NCI-H1417 treated with DMSO at 0.1 percent for 48 hours (cell line): ENCODE measurements around the gene NEAT1.

Source experiments
- DNase-seq: peaks from one replicate; lab custom pipeline; 2025; lab: John Stamatoyannopoulos, UW

NEAT1 gene

GRCh38 chr11:65422633-65423515 lies at the start of gene NEAT1:
TSS of gene NEAT1 (plus strand) at chr11:65422798.
- peak; percentile 57 for DNase-seq

DNA sequence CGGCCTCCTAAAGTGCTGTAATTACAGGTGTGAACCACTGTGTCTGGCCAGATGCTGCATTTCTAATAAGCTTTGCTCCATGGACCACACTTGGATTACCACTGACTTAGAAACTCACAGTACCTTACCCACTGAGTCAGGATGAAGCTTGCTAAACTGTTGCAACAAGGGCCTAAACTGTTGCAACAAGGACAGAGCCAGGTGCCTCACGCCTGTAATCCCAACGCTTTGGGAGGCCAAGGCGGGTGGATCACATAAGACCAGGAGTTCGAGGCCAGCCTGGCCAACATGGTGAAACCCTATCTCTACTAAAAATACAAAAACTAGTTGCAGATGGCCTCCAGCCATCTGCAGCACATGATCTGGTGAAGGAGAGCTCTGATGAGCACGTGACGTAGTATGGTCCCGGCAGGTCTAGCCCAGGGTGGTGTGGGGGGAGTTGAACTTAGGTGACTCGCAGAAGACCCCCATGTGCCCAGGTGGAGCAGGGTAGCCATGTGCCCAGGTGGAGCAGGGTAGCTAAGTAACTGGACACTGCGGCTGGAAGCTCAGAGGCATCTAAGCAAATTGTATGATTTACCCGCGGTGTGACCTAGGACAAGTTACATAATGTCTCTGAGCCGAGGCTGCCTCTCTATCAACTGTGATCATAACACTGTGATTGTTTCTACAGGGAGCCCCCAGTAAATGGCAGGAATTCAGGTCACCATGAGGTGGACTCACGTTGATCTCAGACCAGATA lies 48.6 kb upstream of the NEAT1 start:
- DNase-seq, result no peak

GRCh38 chr11:65375012-65375411 lies 47.6 kb upstream of the NEAT1 start:
- DNase-seq, result no peak

DNA sequence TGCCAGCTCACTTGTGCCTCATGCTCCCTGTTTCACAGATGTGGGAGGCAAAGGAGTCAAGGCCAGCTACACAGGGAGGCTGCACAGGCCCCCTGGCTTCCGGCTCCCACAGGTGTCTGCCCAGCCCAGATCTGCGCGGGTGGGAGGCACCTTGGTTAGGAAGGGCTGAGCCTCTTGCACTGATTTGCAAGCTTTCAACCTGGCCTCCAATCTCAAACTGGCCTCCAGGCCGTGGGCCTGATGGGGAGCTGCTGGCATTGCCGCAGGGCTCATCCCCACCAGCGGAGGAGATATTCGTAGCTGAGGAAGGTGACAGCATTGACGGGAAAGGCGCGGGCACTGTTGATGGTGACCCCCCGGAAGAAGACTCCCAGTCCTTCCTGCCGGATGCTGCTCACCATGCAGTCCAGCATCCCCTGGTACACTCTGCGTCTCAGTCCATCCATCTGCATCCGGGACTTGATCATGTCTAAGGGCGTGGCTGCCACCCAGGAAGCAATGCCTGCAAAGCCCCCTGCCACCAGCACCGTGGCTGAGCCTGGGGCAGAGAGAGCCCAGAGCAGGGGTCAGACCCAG lies 46.4 kb upstream of the NEAT1 start:
- DNase-seq, result no peak

GRCh38 chr11:65377036-65377435 lies 45.6 kb upstream of the NEAT1 start:
- no peak for DNase-seq

- DNase-seq, result no peak
These were observed 44.8 kb upstream of the NEAT1 start for GRCh38 chr11:65377777-65378176.

- DNase-seq, result no peak
These were observed 44.2 kb upstream of the NEAT1 start for GRCh38 chr11:65378208-65378927.

DNA sequence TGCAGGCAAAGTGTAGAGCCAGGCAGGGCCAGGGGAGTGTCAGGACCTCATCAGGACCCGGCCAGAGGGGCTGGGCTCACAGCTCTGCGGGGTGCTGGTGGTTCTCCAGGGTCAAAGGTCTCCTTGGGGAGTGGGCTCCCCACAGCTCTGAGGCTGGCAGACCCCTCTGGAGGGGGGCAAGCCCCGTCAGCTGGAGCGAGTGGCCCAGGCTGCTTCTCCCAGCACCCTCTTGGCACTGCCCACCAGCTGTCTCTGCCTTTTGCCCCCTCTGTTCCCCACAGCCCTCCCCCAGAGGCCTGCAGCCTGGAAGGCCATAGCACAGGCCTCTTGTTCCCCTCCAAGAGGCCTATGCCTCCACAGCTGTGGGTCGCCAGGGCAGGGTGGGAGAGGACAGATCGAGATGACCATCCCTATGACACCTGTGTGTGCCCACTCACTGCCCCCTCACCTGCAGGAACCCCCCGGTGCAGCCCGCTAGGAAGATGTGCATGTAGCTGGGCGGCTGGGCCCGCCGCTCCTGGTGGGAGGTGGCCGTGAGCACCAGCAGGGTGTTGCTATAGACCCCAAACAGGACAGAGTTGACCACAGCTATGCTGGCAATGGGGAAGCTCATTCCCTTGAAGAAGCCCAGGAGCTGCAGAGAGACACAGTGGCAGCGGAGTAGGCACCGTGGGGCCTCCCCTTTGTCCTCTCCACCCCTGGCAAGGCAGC lies 43.5 kb upstream of the NEAT1 start:
- DNase-seq, result no peak

GRCh38 chr11:65379698-65380459 lies 42.7 kb upstream of the NEAT1 start:
- no peak for DNase-seq

DNA sequence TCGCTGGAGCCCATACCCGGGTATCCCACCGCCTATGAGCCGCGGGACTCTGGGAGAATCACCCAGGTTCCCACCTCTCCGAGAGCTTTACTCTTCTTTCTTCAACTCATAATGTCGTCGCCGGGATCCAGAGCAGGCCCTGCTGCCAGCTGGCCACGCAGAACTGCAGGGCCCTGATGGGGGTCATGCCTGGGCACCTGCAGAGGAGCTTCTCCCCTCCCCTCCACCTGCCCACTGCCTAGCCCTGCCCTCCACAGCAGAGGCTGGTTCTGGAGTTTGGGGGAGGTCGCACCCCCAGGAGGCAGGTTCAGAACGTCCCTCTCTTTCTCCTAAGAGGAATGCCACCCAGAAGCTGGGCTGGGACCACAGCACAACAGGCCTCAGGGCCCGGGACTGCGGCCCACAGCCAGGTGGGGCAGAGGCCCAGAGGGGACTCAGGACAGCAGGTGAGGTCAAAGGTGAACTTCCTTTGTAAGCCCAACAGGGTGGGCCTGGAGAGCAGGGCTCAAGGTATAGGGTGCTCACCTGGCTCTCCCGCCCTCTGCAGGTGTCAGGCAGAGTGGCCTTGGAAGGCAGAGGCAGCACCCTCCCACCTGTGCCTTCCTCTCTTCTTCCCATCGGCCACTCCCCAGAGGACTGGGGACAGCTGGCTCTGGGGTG lies 42.0 kb upstream of the NEAT1 start:
- DNase-seq, result no peak

- no peak for DNase-seq
These were observed 40.9 kb upstream of the NEAT1 start for GRCh38 chr11:65381716-65382032.

DNA sequence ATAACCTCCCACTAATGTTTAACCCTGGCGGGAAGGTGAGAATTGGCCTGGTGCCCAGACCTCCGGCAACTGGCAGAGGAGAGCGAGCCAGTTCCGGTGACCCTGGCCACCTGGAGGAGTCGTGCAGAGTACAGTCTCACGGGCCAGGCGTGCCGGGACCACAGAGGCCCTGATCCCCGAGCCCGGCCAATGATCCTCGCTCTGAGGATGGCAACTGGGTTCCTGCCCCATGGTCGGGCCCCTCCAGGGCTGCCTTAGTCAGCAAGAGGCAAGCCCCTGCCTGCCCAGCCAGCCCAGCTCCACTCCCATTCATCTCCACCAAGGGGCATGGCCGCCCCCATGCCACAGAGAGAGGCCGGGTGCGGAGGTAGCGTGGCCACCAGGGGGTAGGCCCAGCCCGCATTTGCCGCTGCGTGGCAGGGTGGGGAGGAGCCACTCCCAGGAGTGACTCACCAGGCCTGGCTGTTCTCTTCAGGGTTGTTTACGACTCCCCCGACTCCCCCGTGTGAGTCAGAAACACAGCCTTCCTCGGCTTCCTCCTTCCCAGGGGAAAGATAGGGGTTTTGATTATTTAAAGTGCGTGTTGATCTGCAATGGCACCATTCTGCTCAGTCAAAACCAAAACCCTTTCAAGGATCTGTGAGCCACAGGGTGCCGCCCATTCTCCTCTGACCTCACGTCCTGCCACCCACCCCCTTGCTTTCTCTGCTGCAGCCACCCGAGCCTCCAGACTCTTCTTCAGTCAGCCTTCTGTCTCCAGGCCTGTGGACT lies 40.4 kb upstream of the NEAT1 start, which contains the start of gene SLC25A45:
Gene SLC25A45 (minus strand): TSS at position 614 of the 771 bp plus-strand sequence. CDS start 695 bp downstream, outside the sequence.
- DNase-seq, result peak; percentile 85

GRCh38 chr11:65382804-65383368 lies 39.7 kb upstream of the NEAT1 start:
- no peak for DNase-seq

GRCh38 chr11:65383778-65384177 lies 38.8 kb upstream of the NEAT1 start:
- DNase-seq, result no peak

DNA sequence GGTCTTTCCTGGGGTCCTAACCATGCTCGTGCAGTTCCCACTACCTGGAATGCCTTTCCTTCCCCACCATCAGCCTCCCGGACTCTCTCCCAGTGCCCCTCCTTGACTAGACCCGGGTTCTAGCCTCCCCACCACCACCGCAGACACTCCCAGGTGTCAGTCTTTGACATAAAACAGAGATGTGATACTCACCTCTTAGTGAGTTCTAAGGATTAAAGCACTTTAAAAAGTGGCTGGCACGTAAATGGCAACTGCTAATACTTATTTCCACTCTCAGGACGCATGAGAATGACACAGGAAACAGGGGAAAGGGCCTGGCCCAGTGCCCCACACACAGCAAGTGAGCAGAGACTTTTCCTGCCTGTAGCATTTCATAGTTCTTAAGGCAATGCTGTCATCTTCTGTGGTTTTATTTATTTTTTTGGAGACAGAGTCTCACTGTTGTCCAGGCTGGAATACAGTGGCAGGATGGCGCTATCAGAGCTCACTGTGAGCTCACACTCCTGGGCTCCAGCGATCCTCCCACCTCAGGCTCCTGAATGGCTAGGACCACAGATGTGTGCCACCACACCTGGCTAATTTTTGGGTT lies 38.2 kb upstream of the NEAT1 start:
- no peak for DNase-seq

- peak; percentile 43 for DNase-seq
These were observed 36.1 kb upstream of the NEAT1 start, which contains the start of gene FRMD8 for GRCh38 chr11:65386307-65387140. TSS of gene FRMD8 (plus strand) at chr11:65386637. CDS start at chr11:65387037, 400 bp downstream.

DNA sequence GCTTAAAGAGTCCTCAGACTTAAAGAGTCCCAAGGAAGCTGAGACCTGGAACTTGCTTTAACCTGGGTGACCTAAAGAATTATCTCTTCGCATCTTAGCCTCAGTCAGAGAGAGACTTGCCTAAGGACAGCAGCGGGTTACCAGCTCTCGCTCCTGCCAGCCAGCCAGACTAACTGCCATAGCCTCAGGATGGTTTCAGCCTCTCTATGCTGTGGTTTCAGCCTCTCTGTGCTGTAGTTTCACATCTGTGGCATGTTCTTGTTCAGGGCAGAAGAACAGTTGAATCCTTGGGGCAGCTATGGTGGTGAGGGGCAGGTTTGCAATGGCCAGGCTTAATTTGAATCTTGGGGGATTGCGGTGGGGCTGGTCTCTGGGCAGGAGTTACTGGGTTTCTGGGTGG lies 33.9 kb upstream of the NEAT1 start:
- DNase-seq, result no peak
